Activated CD4-positive, alpha-beta T cell treated with anti-CD3 and anti-CD28 coated beads, Interleukin-2, amount 50 U/mL, for 24 hours (primary cell): ENCODE measurements around the gene TCERG1L.

Experiments used
- DNase-seq, 2 donors: peaks; one replicate each; pipeline ENCODE4 v3.0.0-alpha.2; 2020; ENCODE audit warnings: low read depth in 1 of 2, low spot score in 1 of 2

Gene TCERG1L

GRCh38 chr10:131128731-131129130 lies 182.8 kb downstream of the TCERG1L start:
- no peak for DNase-seq

DNA sequence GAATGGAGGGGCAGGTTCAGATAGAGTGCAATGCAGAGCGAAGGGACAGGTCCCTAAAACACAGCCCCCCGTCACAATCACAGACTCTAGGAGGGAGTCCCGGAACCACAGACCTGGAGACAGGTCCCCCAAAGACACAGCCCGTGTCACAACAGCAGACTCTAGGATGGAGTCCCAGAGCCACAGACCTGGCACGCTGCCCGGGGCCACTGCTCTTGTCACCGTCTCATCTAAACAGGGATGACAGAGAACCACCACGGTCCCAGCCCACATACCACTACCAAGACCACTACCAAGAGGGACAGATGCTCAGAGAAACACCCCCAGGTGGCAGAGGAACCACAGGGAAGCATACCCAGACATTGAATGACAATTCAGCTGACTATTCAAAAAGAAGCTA lies 183.9 kb downstream of the TCERG1L start:
- DNase-seq: no peak

DNA sequence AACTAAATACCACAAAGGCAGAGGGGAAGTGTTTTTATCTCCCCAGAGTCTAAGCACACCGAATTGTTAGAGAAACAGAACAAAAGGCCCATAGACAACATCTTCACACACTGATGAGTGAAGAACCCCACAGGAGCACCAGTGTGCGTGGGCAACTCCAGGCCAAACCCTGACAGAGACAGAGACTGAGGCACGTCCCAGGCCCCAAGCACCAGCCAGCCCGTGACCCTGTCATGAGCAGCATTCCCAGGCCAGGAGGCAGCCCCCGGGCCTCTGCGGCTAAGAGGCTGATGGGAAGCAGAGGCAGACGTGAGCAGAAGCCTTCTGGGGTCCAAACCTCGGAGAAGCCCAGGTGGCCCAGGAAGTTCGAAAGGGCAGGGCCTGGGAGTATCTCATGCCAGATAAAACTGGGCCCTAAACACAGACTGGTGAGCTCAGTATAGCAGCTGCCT lies 184.4 kb downstream of the TCERG1L start:
- DNase-seq: no peak

- no peak for DNase-seq
Observed at GRCh38 chr10:131126321-131127137, 185.0 kb downstream of the TCERG1L start.

DNA sequence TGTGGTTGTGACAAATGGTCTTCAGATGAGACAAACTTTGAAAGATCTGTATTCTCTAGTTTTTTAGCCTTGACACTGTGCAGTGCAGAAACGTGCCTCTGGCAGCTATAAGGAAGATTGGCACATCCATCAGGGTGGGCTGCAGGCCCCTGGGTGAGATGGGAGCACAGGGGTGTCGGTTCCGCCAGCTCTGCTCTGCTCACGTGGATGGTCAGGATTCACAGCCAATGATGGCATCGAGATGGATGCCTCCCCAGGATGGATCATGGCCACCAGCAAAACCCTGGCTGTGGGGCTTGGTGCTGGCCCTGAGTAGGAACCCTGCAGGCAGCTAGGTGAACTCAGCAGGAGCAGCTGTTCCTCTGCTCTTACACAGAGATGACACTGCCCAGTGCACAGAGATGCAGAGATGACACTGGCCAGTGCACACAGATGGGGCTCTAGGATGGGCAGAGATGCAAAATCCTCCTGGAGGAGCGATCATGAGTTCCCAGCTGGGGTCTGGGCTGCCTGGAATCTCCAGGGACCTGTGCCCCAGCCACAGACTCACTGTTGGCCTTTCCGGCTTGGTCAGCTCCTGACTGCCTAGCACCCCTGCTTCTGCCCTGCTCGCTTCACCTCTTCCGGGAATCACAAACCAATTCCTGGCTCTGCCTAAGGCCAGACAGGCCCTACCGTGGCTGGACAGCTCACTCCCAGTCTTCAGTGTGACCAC lies 185.9 kb downstream of the TCERG1L start:
- no peak for DNase-seq

DNA sequence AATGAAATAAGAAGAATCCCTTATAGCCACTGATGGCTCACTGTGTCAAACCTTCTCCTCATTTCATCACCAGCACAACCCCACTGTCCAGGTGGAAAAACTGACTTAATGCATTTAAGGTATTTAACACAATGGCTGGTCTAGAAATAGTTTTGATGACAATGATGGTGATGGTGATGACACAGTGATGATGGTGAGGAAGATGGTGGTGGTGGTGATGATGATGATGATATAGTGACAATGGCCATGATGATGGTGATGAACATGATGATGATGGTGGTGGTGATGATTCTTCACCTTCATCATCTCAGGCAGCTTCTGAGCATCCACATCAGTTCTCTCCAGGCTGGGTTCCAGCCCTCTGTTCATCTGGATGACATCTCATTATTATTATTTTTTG lies 186.6 kb downstream of the TCERG1L start:
- no peak for DNase-seq

DNA sequence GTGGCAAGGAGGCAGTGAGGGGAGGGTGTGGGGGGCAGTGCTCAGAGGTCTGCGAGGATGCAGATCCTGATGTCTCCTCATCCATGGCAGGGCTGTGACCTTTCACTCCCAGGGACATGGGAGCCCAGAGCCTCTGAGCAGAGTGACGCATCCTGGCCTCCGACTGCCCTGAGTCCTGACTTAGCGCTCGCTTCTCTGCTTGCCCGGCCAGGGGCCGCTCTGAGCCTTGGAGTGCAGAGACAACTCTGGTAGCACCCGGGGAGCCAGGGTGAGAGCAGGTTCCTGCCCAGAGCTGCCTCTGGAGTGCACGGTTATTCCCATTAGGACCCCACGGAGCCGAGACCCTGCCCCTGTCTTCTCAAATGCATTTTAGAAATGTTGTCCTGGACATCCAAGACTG lies 188.0 kb downstream of the TCERG1L start:
- DNase-seq: no peak

DNA sequence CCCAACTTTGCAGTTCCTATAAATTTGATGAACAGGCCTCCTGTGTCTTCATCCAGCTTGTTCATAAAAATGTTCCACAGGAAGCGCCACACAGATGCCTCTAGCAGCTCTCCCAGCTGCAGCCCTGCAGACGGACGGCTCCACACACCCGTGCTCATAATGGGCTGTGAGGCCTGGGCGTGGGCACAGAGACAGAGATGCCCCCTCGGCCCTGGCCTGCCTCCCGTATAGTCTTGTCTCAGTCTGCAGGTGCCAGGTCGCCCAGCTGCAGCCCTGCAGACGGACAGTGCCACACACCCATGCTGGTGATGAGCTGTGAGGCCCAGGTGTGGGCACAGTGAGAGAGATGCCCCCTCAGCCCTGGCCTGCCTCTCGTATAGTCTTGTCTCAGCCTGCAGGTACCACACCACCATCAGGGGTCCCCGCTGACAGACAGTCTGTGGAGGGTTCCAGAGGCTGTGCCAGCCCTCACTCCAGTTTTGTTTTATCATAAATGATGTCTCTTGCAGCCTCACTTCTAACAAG lies 189.9 kb downstream of the TCERG1L start:
- no peak for DNase-seq

DNA sequence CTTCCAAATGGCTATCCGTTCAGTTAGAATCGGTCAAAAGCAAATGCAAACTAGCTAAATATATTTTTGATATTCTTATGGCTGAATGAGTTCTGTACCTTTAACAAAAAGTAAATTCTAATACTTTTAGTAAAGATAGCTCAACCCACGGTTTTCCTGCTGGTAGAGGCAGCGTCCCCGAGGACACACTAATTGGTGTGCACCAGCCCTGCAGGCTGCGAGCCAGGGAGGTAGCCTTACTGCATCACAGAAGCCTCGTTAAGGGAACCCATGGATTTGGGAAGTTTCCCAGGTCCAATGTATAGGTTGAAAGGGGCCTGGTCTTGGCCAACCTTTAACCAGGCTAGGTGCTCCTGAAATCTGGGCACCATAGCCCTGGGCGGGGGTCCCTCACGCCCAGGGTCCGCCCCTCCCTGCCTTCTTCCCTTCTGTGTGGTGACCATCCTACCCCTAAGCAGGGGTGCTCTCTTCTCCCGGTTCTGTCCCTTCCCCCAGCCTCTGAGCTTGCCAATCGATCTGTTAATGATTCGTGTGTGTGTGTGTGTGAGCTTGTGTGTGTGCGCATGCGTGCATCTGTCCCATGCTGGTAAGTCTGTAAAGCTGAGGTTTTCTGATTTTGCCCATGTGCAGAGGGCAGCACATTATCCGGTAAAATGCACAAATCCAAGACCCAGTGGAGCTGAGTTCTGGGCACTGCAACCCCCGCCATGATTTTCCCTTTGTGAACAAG lies 191.7 kb downstream of the TCERG1L start:
- DNase-seq: no peak

DNA sequence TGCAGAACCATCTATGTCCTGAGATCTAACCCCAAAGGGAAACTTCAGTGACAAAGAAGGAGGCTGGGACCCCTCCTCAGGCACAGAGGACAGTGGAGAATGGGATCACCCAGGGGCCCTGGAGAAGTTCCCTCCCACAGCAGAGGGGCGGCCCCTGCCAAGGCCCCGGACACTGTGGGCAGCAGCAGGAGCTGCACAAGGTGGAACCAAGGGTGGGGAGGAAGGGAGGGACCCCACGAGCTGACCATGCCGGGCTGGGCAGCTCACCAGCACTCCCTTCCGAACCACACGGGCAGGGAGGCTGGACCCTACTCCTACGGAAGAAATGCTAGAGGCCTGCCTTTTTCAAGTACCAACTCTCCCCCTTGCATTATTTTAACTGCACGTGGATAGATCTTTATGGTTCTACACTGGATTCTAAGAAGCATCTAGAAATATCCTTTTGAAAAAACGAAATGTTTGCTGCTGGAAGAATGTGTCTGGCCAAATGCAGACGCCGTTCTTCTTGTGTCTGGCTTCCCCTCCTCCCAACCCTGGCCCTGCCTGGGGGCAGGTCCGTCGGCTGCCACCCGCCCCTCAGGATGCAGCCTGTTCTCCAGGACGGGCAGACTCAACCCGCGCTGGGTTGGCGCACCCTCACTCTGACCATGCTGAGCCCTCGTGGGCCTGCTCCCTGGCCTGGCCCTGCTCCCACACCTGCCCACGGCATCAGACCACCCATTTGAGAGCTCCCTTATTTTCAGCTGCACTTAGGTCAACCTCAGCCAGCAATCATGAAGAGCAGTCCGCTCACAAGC lies 193.9 kb downstream of the TCERG1L start:
- DNase-seq: no peak

GRCh38 chr10:131116991-131117375 lies 194.5 kb downstream of the TCERG1L start:
- DNase-seq: no peak

GRCh38 chr10:131116216-131116990 lies 195.1 kb downstream of the TCERG1L start:
- no peak for DNase-seq

GRCh38 chr10:131115801-131116200 lies 195.7 kb downstream of the TCERG1L start:
- no peak for DNase-seq

DNA sequence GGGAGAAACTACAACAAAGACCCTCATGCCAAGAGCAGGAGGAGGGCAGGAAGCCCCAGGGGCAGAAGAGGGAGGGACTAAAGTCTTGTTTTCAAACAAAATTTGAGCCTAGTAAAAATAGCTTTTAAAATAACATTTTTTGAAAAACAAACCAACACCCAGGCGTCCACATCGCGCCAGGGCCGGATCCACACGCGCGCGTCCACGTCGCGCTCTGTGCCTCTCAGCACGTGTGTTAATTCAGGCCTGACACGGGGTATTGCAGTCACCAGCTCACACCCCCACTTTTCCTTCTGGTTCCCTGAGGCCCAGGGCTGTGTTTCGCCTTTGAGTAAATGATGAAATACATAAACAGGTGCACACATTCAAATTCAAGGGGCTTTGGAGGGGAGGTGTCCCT lies 196.2 kb downstream of the TCERG1L start:
- DNase-seq: no peak

- DNase-seq: no peak
Observed at GRCh38 chr10:131114846-131115245, 196.7 kb downstream of the TCERG1L start.

GRCh38 chr10:131113709-131114291 lies 197.7 kb downstream of the TCERG1L start:
- DNase-seq: no peak

DNA sequence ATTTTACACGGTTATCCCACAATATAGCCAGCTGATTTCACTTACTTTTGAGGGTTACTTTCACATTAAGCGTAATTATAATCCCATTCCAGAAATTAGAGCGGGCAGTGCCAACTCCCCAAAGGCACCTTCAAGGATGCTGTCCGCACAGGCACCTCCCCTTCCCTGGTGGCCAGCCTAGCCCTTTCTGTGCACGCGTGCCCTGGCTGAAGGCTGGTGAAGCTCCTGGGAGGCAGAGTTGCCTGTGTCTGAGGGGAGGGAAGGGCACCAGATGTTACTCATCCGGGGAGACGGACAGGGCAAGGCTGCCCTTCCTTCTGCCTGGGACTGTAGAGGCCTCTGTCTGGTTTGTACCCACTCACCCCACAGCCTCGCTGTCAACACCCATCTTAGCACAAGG lies 198.4 kb downstream of the TCERG1L start:
- DNase-seq: no peak

DNA sequence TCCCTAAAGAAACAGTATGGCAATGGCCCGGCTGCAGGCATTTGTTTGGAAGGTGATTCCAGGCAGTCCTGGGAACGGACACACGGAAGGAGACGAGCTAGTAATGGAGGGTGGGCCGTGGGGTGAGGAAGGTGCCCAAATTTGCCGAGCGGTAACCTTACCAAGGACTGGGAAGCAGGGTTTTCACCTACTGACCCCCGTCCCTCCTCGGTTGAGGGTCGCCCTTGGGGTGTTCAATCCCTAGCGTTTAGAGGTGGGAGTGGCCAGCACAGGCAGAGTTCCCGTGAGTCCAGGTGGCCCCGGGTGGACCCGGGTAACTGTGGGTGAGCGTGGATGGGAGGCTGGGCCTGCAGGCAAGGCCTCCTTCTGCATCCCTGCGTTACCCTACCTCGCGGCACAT lies 198.8 kb downstream of the TCERG1L start:
- DNase-seq: no peak

DNA sequence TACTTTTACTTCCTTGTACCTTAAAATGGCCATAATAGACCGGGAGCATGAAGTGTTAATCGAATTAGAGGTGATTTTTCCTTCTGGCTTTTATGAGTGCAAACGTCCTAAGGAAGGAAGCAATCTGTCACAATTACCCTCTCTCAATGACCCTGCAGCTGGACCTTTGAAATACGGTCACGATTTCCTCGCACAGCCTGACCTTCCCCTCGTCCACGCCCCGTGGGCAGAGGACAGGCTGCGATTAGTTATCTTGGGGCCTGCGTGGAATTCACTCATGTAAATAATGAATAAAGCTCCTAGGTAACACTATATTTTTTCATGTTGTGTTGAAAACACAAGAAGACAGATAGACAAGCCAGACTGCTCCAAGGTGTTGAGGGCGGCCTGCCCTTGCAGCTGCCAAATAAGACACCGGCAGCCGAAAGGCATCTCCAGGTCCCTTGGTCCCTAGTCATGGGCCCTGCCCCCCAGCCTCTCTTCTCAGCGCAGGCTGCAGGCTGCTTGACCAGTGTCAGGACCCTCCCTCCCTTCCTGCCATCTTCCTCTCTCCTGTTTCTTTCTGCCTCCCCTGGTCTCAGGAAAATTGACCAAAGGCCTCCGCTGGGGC lies 199.9 kb downstream of the TCERG1L start:
- no peak for DNase-seq
